Measurements from ENCODE around the gene TMEM185B. TPM values are rescaled to one million over a fixed set of nuclear protein-coding genes. Genes with fewer than 3 reads are reported as not detected.
"Not testable (repeated sequence)": the region's sequence is repeated elsewhere in the genome, so short reads cannot be mapped to it uniquely, and the experiment has no call there.

The TMEM185B gene
- total RNA-seq, 4 donors from 2014 or later = 21.0 to 33.3 (median 25.4) TPM

DNA sequence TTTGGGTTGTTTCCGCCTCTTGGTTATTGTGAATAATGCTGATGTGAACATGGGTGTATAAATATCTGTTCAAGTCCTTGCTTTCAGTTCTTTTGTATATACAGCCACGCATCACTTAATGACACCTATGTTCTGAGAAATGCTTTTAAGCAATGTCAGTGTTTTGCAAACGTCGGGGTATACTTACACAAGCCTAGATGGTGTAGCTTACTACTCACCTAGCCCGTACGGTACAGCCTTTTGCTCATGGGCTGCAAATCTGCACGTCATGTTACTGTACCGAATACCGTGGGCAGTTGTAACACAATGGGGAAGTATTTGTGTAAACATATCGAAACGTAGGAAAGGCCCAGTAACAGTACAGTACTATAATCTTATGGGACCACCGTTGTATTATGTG is 41.8 kb upstream of the TMEM185B start:
- no peak for TF ChIP-seq POLR2A (IDR thresholded peaks at IDR 0.05)
- no peak for TF ChIP-seq CTCF (IDR thresholded peaks at IDR 0.05)
- H3K4me3 ChIP-seq (ENCODE audit: low read depth, poor library complexity, severe bottlenecking) = no peak overlapping the region
- DNase-seq (ENCODE audit: low spot score in 2 of 2) = no peak
- WGBS, 2 donors = 79 to 84% methylated on average over 12 of the region's 12 CpGs
- intact Hi-C loops (cut with DNase I; ENCODE audit: low total_unique reads) = no loop called here

DNA sequence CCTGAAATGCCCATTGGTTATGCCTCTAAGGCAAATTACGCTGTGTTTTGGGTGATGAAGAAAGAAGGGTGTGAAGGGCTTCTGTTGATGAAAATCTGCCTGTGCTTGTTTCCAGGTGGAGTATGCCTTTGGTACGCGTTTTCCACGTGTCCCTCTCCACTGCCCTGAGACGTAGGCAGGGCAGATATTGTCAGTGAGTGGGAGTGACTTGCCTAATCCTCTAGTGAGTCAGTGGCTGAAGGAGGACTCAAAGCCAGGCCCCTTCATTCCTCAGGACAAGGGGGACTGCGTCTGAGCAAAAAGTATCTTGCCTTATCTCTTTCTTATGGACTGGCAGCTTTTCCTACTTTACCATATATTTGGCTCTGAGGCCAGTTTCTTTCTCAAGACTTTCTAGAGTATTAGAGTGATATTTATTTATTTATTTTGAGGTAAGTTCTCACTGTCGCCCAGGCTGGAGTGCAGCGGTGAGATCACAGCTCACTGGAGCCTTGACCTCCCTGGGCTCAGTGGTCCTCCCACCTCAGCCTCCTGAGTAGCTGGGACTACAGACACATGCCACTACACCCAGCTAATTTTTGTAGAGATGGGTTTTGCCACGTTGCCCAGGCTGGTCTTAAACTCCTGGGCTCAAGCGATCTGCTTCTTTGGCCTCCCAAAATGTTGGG is 39.7 kb upstream of the TMEM185B start:
- peak in 1 of 2 donors; percentile 36 for DNase-seq (ENCODE audit: low spot score in 2 of 2)
- TF ChIP-seq CTCF (IDR thresholded peaks at IDR 0.05) (no peak), POLR2A (IDR thresholded peaks at IDR 0.05) (no peak)
- intact Hi-C loops (cut with DNase I; ENCODE audit: low total_unique reads) = no loop called here
- no peak overlapping the region for H3K4me3 ChIP-seq (ENCODE audit: low read depth, poor library complexity, severe bottlenecking)
- 49 to 63% methylated on average over 10 of the region's 10 CpGs for WGBS, 2 donors

GRCh38 chr2:120262150-120262549 is 39.0 kb upstream of the TMEM185B start:
- peak in 1 of 2 donors; percentile 77 for DNase-seq (ENCODE audit: low spot score in 2 of 2)
- no peak for TF ChIP-seq CTCF (IDR thresholded peaks at IDR 0.05)
- TF ChIP-seq POLR2A (IDR thresholded peaks at IDR 0.05) = no peak
- H3K4me3 ChIP-seq (ENCODE audit: low read depth, poor library complexity, severe bottlenecking) = no peak overlapping the region
- intact Hi-C loops (cut with DNase I; ENCODE audit: low total_unique reads) = no loop called here
- 25 to 51% methylated on average over 2 of the region's 2 CpGs for WGBS, 2 donors

DNA sequence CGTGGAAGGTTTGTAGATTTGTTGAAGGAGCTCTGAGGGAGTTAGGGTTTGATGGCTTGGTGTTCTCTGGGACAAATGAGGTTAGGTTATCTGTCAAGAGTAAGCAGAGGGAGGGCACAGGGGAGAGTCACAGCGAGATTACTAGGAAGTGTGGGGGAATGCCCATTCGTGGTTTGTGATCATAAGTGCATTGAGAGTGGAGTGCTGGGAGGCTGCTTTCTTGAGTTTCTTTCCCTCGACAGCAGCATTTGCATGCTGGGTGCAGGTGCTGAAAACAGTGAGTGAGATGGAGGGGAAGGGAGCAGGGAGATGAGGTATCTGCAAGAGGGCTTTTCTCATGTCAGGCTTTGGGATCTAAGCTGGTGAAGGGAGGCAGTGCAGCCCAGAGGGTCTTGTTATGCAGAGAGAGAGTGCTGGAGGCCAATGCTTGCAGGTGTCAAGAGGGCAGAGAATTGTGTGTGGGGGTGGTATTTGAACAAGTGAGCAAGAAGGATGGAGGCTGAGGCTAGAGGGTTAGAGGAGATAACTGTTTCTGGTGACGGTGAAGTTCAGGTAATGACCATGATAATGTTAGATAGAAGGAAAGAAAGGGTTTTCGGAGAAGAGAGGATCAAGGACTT is 38.3 kb upstream of the TMEM185B start:
- intact Hi-C loops (cut with DNase I; ENCODE audit: low total_unique reads) = no loop called here
- WGBS, 2 donors = 81% methylated on average over 6 of the region's 6 CpGs

GRCh38 chr2:120260736-120261135 is 37.5 kb upstream of the TMEM185B start:
- 75 to 88% methylated on average over 5 of the region's 5 CpGs for WGBS, 2 donors
- TF ChIP-seq CTCF (IDR thresholded peaks at IDR 0.05) = no peak
- TF ChIP-seq POLR2A (IDR thresholded peaks at IDR 0.05) = no peak
- DNase-seq (ENCODE audit: low spot score in 2 of 2) = no peak
- no peak overlapping the region for H3K4me3 ChIP-seq (ENCODE audit: low read depth, poor library complexity, severe bottlenecking)
- intact Hi-C loops (cut with DNase I; ENCODE audit: low total_unique reads) = no loop called here

More for the DNA sequence above, 38.3 kb upstream of the TMEM185B start:
- H3K4me3 ChIP-seq (ENCODE audit: low read depth, poor library complexity, severe bottlenecking) = no peak overlapping the region
- TF ChIP-seq CTCF (IDR thresholded peaks at IDR 0.05) (no peak), POLR2A (IDR thresholded peaks at IDR 0.05) (no peak)
- peak in 1 of 2 donors; percentile 57 for DNase-seq (ENCODE audit: low spot score in 2 of 2)

DNA sequence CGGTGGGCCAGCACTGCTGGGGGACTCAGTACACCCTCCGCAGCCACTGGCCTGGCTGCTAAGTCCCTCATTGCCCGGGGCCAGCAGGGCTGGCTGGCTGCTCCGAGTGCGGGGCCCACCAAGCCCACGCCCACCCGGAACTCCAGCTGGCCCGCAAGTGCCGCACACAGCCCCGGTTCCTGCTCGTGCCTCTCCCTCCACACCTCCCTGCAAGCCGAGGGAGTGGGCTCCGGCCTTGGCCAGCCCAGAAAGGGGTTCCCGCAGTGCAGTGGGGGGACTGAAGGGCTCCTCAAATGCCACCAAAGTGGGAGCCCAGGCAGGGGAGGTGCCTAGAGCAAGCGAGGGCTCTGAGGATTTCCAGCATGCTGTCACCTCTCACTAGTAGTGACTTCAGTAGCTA is 36.7 kb upstream of the TMEM185B start:
- DNase-seq (ENCODE audit: low spot score in 2 of 2); H3K4me3 ChIP-seq (ENCODE audit: low read depth, poor library complexity, severe bottlenecking); intact Hi-C loops (cut with DNase I; ENCODE audit: low total_unique reads): not testable (repeated sequence)
- WGBS, 2 donors = 96 to 97% methylated on average over 2 to 5 of the region's 15 CpGs

Data from lower leg skin (tissue), 4 donors.